Left renal cortex interstitium (tissue), 4 donors: ENCODE data around the gene THAP8. TPM values are rescaled to one million over a fixed set of nuclear protein-coding genes. Genes with fewer than 3 reads are reported as not detected.
A peak's percentile ranks its signal among the peaks of the same experiment; 100 is the strongest.

ENCODE experiments used
- DNase-seq, 4 donors: peaks; one replicate each; pipeline ENCODE4 v3.0.0-alpha.2; 2013; ENCODE audit warnings: low read depth in 4 of 4, low spot score in 2 of 4, missing footprints in 1 of 4
- polyA plus RNA-seq, 4 donors: library from polyadenylated mRNA; unstranded; fragments of 120-200 nt; gene quantifications; one replicate each; pipeline ENCODE4 v1.2.1, GENCODE V29; 2013; ENCODE audit not compliant: insufficient read length in 4 of 4

The THAP8 gene
- 10 to 100 TPM; 10.8 to 16.5 (median 13.4) TPM for polyA plus RNA-seq

GRCh38 chr19:36054119-36054732 lies at the start of gene THAP8:
THAP8 (minus strand) TSS chr19:36054285; CDS start chr19:36054217, 68 bp downstream.
- peak; percentile 98 to 99 (median 98) for DNase-seq

- DNase-seq, result no peak
These were observed 49.0 kb upstream of the THAP8 start for GRCh38 chr19:36103040-36103626.

- DNase-seq, result no peak
These were observed 47.7 kb upstream of the THAP8 start for GRCh38 chr19:36101550-36102327.

GRCh38 chr19:36100476-36100875 lies 46.4 kb upstream of the THAP8 start:
- DNase-seq, result no peak

GRCh38 chr19:36099166-36099785 lies 45.2 kb upstream of the THAP8 start:
- no peak for DNase-seq

- DNase-seq, result no peak
These were observed 43.0 kb upstream of the THAP8 start for GRCh38 chr19:36097036-36097435.

GRCh38 chr19:36093687-36094086 lies 39.6 kb upstream of the THAP8 start:
- no peak for DNase-seq

GRCh38 chr19:36093146-36093662 lies 39.1 kb upstream of the THAP8 start:
- DNase-seq, result no peak

GRCh38 chr19:36092566-36092965 lies 38.5 kb upstream of the THAP8 start:
- no peak for DNase-seq

GRCh38 chr19:36090910-36091695 lies 37.0 kb upstream of the THAP8 start:
- DNase-seq, result no peak

- DNase-seq, result no peak
These were observed 35.8 kb upstream of the THAP8 start for GRCh38 chr19:36089847-36090246.

GRCh38 chr19:36086326-36086725 lies 32.2 kb upstream of the THAP8 start:
- DNase-seq, result no peak

GRCh38 chr19:36084231-36085009 lies 30.3 kb upstream of the THAP8 start:
- no peak for DNase-seq

- no peak for DNase-seq
These were observed 28.8 kb upstream of the THAP8 start for GRCh38 chr19:36082916-36083315.

- DNase-seq, result no peak
These were observed 27.8 kb upstream of the THAP8 start for GRCh38 chr19:36081894-36082293.

- no peak for DNase-seq
These were observed 27.3 kb upstream of the THAP8 start for GRCh38 chr19:36081385-36081784.

- DNase-seq, result no peak
These were observed 25.4 kb upstream of the THAP8 start for GRCh38 chr19:36079389-36079945.

GRCh38 chr19:36073121-36073876 lies 19.2 kb upstream of the THAP8 start:
- no peak for DNase-seq
